C4-2B (cell line): Measurements from ENCODE around the gene REXO1.

Experiments used
- ZFX ChIP-seq: fragments of 450-650 bp; IDR thresholded peaks from 2 replicates; pipeline ENCODE4 v1.6.1; 2017
- TF ChIP-seq, protein P1 (sequence below): fragments of 450-650 bp; conservative IDR thresholded peaks from 2 replicates; pipeline ENCODE4 v1.5.1; 2017; ENCODE audit warnings: mild to moderate bottlenecking

DNA sequence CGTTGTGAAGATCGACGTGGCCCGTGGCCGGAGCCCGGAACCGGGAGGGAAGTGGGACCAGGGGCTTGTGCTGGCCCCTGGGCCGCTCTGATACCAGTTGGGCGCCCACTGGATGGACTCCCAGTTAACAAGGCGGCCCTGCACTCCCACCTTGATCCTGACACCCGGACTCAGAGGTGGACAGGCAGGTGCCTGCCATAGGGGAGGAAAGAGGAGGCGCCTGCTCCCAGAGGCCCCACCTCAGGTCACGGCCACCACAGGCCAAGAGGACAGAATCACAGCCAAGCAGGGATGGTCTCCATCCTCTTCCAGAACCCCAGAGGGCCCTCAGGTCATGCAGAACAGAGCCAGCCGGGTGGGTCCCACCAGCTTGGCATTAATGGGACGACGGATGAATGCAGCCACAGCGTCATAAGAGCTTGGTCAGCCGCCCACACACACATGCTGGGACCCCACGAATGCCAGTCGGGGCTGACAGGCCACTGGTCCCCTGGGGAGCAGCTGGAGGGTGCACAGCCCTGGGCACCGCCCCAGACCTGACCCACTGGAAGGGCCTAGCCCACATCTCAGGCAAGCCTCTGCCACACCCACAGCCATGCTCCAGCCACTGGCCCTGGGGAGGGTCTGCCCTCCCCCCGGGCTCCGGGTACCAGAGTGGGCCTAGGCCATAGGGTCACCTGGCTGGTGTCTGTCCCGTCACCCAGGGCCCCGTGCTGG is 24.7 kb upstream of the REXO1 start:
- no peak for TF ChIP-seq ZFX
- TF ChIP-seq, protein P1, sequence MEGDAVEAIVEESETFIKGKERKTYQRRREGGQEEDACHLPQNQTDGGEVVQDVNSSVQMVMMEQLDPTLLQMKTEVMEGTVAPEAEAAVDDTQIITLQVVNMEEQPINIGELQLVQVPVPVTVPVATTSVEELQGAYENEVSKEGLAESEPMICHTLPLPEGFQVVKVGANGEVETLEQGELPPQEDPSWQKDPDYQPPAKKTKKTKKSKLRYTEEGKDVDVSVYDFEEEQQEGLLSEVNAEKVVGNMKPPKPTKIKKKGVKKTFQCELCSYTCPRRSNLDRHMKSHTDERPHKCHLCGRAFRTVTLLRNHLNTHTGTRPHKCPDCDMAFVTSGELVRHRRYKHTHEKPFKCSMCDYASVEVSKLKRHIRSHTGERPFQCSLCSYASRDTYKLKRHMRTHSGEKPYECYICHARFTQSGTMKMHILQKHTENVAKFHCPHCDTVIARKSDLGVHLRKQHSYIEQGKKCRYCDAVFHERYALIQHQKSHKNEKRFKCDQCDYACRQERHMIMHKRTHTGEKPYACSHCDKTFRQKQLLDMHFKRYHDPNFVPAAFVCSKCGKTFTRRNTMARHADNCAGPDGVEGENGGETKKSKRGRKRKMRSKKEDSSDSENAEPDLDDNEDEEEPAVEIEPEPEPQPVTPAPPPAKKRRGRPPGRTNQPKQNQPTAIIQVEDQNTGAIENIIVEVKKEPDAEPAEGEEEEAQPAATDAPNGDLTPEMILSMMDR: no peak
